Neural cell (in vitro differentiated cells): ENCODE results near the gene APOBEC3A. TPM values are rescaled to one million over a fixed set of nuclear protein-coding genes. Genes with fewer than 3 reads are reported as not detected.

Experiments used
- H2AFZ ChIP-seq: fragments of 200-600, 300-800 bp; sonication (generic), shearing (Covaris generic); 2 replicates; pipeline ENCODE4 v1.6.0; 2014; ENCODE audit warnings: low read depth, mild to moderate bottlenecking, antibody characterized with exemption, low read length, moderate library complexity
- H3F3A ChIP-seq: fragments of 200-600 bp; shearing (Covaris generic); 2 replicates; pipeline ENCODE4 v1.6.1; 2016; ENCODE audit warnings: mild to moderate bottlenecking, moderate library complexity, mixed read lengths, antibody characterized with exemption, low read length; ENCODE audit not compliant: insufficient read depth, poor library complexity, severe bottlenecking
- H3K27ac ChIP-seq: fragments of 200-600, 300-800 bp; sonication (generic), shearing (Covaris generic); 2 replicates; pipeline ENCODE4 v1.5.1; 2014; ENCODE audit warnings: mild to moderate bottlenecking, low read length, moderate library complexity
- H3K27me3 ChIP-seq: fragments of 300-800, 200-600 bp; sonication (generic), shearing (Covaris generic); 2 replicates; pipeline ENCODE4 v1.6.0; 2014; ENCODE audit warnings: mild to moderate bottlenecking, low read depth, low read length, moderate library complexity; ENCODE audit not compliant: insufficient read depth
- H3K36me3 ChIP-seq: fragments of 300-800, 200-600 bp; sonication (generic), shearing (Covaris generic); 2 replicates; pipeline ENCODE4 v1.5.1; 2014; ENCODE audit warnings: mild to moderate bottlenecking, antibody characterized with exemption, low read length, moderate library complexity; ENCODE audit not compliant: insufficient read depth
- H3K4me2 ChIP-seq: fragments of 300-800, 200-600 bp; sonication (generic), shearing (Covaris generic); 2 replicates; pipeline ENCODE4 v1.6.0; 2014; ENCODE audit warnings: mild to moderate bottlenecking, low read length
- H3K4me3 ChIP-seq: fragments of 300-800, 200-600 bp; sonication (generic), shearing (Covaris generic); 2 replicates; pipeline ENCODE4 v1.5.1; 2014; ENCODE audit warnings: mild to moderate bottlenecking, low read length, moderate library complexity
- H3K79me2 ChIP-seq: fragments of 200-600 bp; shearing (Covaris generic); replicated peaks from 2 replicates; pipeline ENCODE4 v1.6.0; 2014; ENCODE audit warnings: mild to moderate bottlenecking, low read length, moderate library complexity; ENCODE audit not compliant: insufficient read depth
- H3K9ac ChIP-seq: fragments of 300-800, 200-600 bp; sonication (generic), shearing (Covaris generic); 2 replicates; pipeline ENCODE4 v1.6.1; 2016; ENCODE audit warnings: mild to moderate bottlenecking, low read length, mixed read lengths
- H3K9me2 ChIP-seq: fragments of 200-600 bp; shearing (Covaris generic); 2 replicates; pipeline ENCODE4 v1.6.1; 2016; ENCODE audit warnings: mild to moderate bottlenecking, low read length, mixed read lengths; ENCODE audit not compliant: insufficient read depth
- H3K9me3 ChIP-seq: fragments of 200-600, 300-800 bp; sonication (generic), shearing (Covaris generic); 2 replicates; pipeline ENCODE4 v1.6.1; 2016; ENCODE audit warnings: mild to moderate bottlenecking, mixed run types, low read length, moderate library complexity, mixed read lengths
- H4K20me1 ChIP-seq: fragments of 200-600 bp; shearing (Covaris generic); 2 replicates; pipeline ENCODE4 v1.6.1; 2016; ENCODE audit warnings: mild to moderate bottlenecking, mixed run types; ENCODE audit not compliant: insufficient read depth
- EP300 ChIP-seq: fragments of 450-650 bp; conservative IDR thresholded peaks from 2 replicates; pipeline ENCODE4 v1.6.1; 2014; ENCODE audit warnings: antibody characterized with exemption, mild to moderate bottlenecking, moderate library complexity; ENCODE audit not compliant: poor library complexity, severe bottlenecking
- EZH2 ChIP-seq: fragments of 200-600, 300-800 bp; shearing (Covaris generic), sonication (generic); IDR thresholded peaks from 2 replicates; pipeline ENCODE4 v1.6.1; 2014; ENCODE audit warnings: antibody characterized with exemption, low read length, borderline replicate concordance, mild to moderate bottlenecking; ENCODE audit not compliant: insufficient read depth, poor library complexity, severe bottlenecking
- MXI1 ChIP-seq: fragments of 450-650 bp; conservative IDR thresholded peaks from 2 replicates; pipeline ENCODE4 v1.6.1; 2014; ENCODE audit warnings: antibody characterized with exemption, mild to moderate bottlenecking; ENCODE audit not compliant: poor library complexity, severe bottlenecking
- POLR2AphosphoS5 ChIP-seq: IDR thresholded peaks from 2 replicates; pipeline ENCODE4 v1.6.1; 2012
- RAD21 ChIP-seq: fragments of 450-650 bp; conservative IDR thresholded peaks from 2 replicates; pipeline ENCODE4 v1.6.1; 2014; ENCODE audit warnings: antibody characterized with exemption, mild to moderate bottlenecking, moderate library complexity
- SMC3 ChIP-seq: fragments of 450-650 bp; conservative IDR thresholded peaks from 2 replicates; pipeline ENCODE4 v1.6.1; 2014; ENCODE audit warnings: antibody characterized with exemption, mild to moderate bottlenecking, moderate library complexity; ENCODE audit not compliant: poor library complexity
- TAF1 ChIP-seq: IDR thresholded peaks from 2 replicates; pipeline ENCODE4 v1.6.1; 2012; ENCODE audit warnings: low read depth
- polyA plus RNA-seq: library from polyadenylated mRNA; depleted of rRNA; stranded (reverse); fragments of >200 nt; gene quantifications from 2 replicates; pipeline ENCODE4 v1.2.3, GENCODE V29; 2014
- TF ChIP-seq, protein P1 (sequence below): fragments of 450-650 bp; IDR thresholded peaks from 2 replicates; pipeline ENCODE4 v1.5.1; 2014; ENCODE audit warnings: antibody characterized with exemption, mild to moderate bottlenecking, moderate library complexity; ENCODE audit not compliant: poor library complexity, severe bottlenecking
- TF ChIP-seq, protein P2 (sequence below): IDR thresholded peaks from 2 replicates; pipeline ENCODE4 v1.6.1; 2012; ENCODE audit warnings: borderline replicate concordance

The APOBEC3A gene
- polyA plus RNA-seq, 1 donor from 2014 or later = not detected

GRCh38 chr22:38986629-38987028 lies 29.2 kb downstream of the APOBEC3A start:
- Histone ChIP-seq H3K9me3 (no peaks in the 10 kb centered on the region), H3K4me3 (no peak overlapping the region), H3K9ac (no peak overlapping the region), H3K9me2 (no peaks in the 10 kb centered on the region), H3K27me3 (no peaks in the 10 kb centered on the region), H4K20me1 (no peaks in the 10 kb centered on the region), H3F3A (no peaks in the 10 kb centered on the region), H3K36me3 (no peaks in the 10 kb centered on the region), H3K79me2 (no peaks in the 10 kb centered on the region), H3K4me2 (no peak overlapping the region), H3K27ac (no peak overlapping the region), H2AFZ (no peak overlapping the region)
- no peak for TF ChIP-seq RAD21
- TF ChIP-seq EP300 = no peak
- TF ChIP-seq, protein P1, sequence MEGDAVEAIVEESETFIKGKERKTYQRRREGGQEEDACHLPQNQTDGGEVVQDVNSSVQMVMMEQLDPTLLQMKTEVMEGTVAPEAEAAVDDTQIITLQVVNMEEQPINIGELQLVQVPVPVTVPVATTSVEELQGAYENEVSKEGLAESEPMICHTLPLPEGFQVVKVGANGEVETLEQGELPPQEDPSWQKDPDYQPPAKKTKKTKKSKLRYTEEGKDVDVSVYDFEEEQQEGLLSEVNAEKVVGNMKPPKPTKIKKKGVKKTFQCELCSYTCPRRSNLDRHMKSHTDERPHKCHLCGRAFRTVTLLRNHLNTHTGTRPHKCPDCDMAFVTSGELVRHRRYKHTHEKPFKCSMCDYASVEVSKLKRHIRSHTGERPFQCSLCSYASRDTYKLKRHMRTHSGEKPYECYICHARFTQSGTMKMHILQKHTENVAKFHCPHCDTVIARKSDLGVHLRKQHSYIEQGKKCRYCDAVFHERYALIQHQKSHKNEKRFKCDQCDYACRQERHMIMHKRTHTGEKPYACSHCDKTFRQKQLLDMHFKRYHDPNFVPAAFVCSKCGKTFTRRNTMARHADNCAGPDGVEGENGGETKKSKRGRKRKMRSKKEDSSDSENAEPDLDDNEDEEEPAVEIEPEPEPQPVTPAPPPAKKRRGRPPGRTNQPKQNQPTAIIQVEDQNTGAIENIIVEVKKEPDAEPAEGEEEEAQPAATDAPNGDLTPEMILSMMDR = no peak
- TF ChIP-seq SMC3 = no peak
- no peak for TF ChIP-seq EZH2
- no peak for TF ChIP-seq MXI1
- no peak for TF ChIP-seq POLR2AphosphoS5
- no peak for TF ChIP-seq TAF1

- Histone ChIP-seq H3K27ac (no peak overlapping the region), H3K9me2 (no peaks in the 10 kb centered on the region), H3K79me2 (no peaks in the 10 kb centered on the region), H3K4me3 (no peak overlapping the region), H3K36me3 (no peaks in the 10 kb centered on the region), H4K20me1 (no peaks in the 10 kb centered on the region), H3K27me3 (no peaks in the 10 kb centered on the region), H3F3A (no peaks in the 10 kb centered on the region), H3K9ac (no peak overlapping the region), H3K9me3 (no peaks in the 10 kb centered on the region), H3K4me2 (no peak overlapping the region), H2AFZ (no peak overlapping the region)
- TF ChIP-seq TAF1 (no peak), EZH2 (no peak), RAD21 (no peak), MXI1 (no peak), SMC3 (no peak), EP300 (no peak), POLR2AphosphoS5 (no peak)
- TF ChIP-seq, protein P1 = no peak
- TF ChIP-seq, protein P2, sequence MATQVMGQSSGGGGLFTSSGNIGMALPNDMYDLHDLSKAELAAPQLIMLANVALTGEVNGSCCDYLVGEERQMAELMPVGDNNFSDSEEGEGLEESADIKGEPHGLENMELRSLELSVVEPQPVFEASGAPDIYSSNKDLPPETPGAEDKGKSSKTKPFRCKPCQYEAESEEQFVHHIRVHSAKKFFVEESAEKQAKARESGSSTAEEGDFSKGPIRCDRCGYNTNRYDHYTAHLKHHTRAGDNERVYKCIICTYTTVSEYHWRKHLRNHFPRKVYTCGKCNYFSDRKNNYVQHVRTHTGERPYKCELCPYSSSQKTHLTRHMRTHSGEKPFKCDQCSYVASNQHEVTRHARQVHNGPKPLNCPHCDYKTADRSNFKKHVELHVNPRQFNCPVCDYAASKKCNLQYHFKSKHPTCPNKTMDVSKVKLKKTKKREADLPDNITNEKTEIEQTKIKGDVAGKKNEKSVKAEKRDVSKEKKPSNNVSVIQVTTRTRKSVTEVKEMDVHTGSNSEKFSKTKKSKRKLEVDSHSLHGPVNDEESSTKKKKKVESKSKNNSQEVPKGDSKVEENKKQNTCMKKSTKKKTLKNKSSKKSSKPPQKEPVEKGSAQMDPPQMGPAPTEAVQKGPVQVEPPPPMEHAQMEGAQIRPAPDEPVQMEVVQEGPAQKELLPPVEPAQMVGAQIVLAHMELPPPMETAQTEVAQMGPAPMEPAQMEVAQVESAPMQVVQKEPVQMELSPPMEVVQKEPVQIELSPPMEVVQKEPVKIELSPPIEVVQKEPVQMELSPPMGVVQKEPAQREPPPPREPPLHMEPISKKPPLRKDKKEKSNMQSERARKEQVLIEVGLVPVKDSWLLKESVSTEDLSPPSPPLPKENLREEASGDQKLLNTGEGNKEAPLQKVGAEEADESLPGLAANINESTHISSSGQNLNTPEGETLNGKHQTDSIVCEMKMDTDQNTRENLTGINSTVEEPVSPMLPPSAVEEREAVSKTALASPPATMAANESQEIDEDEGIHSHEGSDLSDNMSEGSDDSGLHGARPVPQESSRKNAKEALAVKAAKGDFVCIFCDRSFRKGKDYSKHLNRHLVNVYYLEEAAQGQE = no peak
Observed at GRCh38 chr22:38987171-38987895, 29.9 kb downstream of the APOBEC3A start.
